ENCODE measurements around the gene RPS6KC1. TPM values are rescaled to one million over a fixed set of nuclear protein-coding genes. Genes with fewer than 3 reads are reported as not detected.

RPS6KC1 gene
- polyA plus RNA-seq, 3 donors: 8.9 to 16.0 (median 11.4) TPM

- intact Hi-C loops (cut with micrococcal nuclease): loop anchor here in 1 of 2 donors (5.0 kb wide), 1 partner anchor 35 kb away; the partner anchor contains the start of gene ANGEL2
- peaks cover 48% of the 10 kb centered on the region for H3K79me2 ChIP-seq (ENCODE audit: insufficient read depth, low read length)
- H3K27ac ChIP-seq (ENCODE audit: low read depth in 1 of 2, low read length in 2 of 2): peak overlapping the region in 1 of 2 donors; percentile 82
- peak overlapping the region; percentile 71 to 99 (median 84) for H3K4me3 ChIP-seq (replicated peaks in 1 of 3; ENCODE audit: low read depth in 2 of 3, low read length in 3 of 3)
- Mint-ChIP-seq H3K9me3 (peaks cover 0 to 6% (median 0%) of the 10 kb centered on the region in 7 donors), H3K4me3 (peak overlapping the region; percentile 99 to 100), H3K36me3 (peaks cover 3 to 7% of the 10 kb centered on the region in 2 donors), H3K27me3 (ENCODE audit: low read depth in 3 of 3) (peaks cover 0 to 2% (median 0%) of the 10 kb centered on the region in 3 donors), H3K27ac (peak overlapping the region; percentile 93 to 99 (median 98)), H3K4me1 (peaks cover 50% of the 10 kb centered on the region)
- WGBS (ENCODE audit: insufficient coverage): no CpG with 5 or more reads among the region's 2 CpGs
- peaks cover 31 to 44% of the 10 kb centered on the region in 2 donors for H3K4me1 ChIP-seq (ENCODE audit: control insufficient read depth in 1 of 2, insufficient read depth in 2 of 2, low read length in 2 of 2)
- DNase-seq: no peak
- TF ChIP-seq, protein P1, sequence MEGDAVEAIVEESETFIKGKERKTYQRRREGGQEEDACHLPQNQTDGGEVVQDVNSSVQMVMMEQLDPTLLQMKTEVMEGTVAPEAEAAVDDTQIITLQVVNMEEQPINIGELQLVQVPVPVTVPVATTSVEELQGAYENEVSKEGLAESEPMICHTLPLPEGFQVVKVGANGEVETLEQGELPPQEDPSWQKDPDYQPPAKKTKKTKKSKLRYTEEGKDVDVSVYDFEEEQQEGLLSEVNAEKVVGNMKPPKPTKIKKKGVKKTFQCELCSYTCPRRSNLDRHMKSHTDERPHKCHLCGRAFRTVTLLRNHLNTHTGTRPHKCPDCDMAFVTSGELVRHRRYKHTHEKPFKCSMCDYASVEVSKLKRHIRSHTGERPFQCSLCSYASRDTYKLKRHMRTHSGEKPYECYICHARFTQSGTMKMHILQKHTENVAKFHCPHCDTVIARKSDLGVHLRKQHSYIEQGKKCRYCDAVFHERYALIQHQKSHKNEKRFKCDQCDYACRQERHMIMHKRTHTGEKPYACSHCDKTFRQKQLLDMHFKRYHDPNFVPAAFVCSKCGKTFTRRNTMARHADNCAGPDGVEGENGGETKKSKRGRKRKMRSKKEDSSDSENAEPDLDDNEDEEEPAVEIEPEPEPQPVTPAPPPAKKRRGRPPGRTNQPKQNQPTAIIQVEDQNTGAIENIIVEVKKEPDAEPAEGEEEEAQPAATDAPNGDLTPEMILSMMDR (IDR thresholded peaks at IDR 0.05): no peak
- peak overlapping the region; percentile 94 for H2AFZ ChIP-seq (ENCODE audit: insufficient read depth, low read depth, low read length, poor library complexity, severe bottlenecking)
- H3K9ac ChIP-seq (ENCODE audit: insufficient read depth, low read length, poor library complexity, severe bottlenecking): peak overlapping the region; percentile 78
- peaks cover 43% of the 10 kb centered on the region for H4K20me1 ChIP-seq (ENCODE audit: insufficient read depth, low read length)
- H3K9me3 ChIP-seq (replicated peaks in 1 of 2; ENCODE audit: control insufficient read depth in 1 of 2, insufficient read depth in 1 of 2, low read length in 2 of 2): no peaks in the 10 kb centered on the region
- H3K27me3 ChIP-seq (ENCODE audit: control insufficient read depth in 2 of 2, insufficient read depth in 2 of 2, low read length in 2 of 2): no peaks in the 10 kb centered on the region
- H3K4me2 ChIP-seq (replicated peaks; ENCODE audit: extremely low read depth, low read length, poor library complexity, severe bottlenecking): peak overlapping the region; percentile 80
- no peaks in the 10 kb centered on the region for H3K36me3 ChIP-seq (replicated peaks in 1 of 2; ENCODE audit: control insufficient read depth in 1 of 2, insufficient read depth in 2 of 2, low read length in 2 of 2)
These were observed 801 bp downstream of the RPS6KC1 start for GRCh38 chr1:213051881-213052202.

GRCh38 chr1:213053455-213053854 is 2.4 kb downstream of the RPS6KC1 start:
- H3K27ac ChIP-seq (ENCODE audit: low read depth in 1 of 2, low read length in 2 of 2): no peak overlapping the region
- Mint-ChIP-seq H3K36me3 (peaks cover 5 to 11% of the 10 kb centered on the region in 2 donors), H3K4me1 (peaks cover 55% of the 10 kb centered on the region), H3K27me3 (ENCODE audit: low read depth in 3 of 3) (no peaks in the 10 kb centered on the region), H3K27ac (no peak overlapping the region), H3K9me3 (peaks cover 0 to 6% (median 0%) of the 10 kb centered on the region in 7 donors), H3K4me3 (no peak overlapping the region)
- no peak overlapping the region for H3K9ac ChIP-seq (ENCODE audit: insufficient read depth, low read length, poor library complexity, severe bottlenecking)
- TF ChIP-seq, protein P1 (IDR thresholded peaks at IDR 0.05): no peak
- H4K20me1 ChIP-seq (ENCODE audit: insufficient read depth, low read length): peaks cover 58% of the 10 kb centered on the region
- no peaks in the 10 kb centered on the region for H3K9me3 ChIP-seq (replicated peaks in 1 of 2; ENCODE audit: control insufficient read depth in 1 of 2, insufficient read depth in 1 of 2, low read length in 2 of 2)
- intact Hi-C loops (cut with micrococcal nuclease): loop anchor here in 1 of 2 donors (5.0 kb wide), 1 partner anchor 36 kb away; the partner anchor contains the start of gene ANGEL2
- H3K4me2 ChIP-seq (replicated peaks; ENCODE audit: extremely low read depth, low read length, poor library complexity, severe bottlenecking): no peak overlapping the region
- no peak overlapping the region for H3K4me3 ChIP-seq (replicated peaks in 1 of 3; ENCODE audit: low read depth in 2 of 3, low read length in 3 of 3)
- H3K27me3 ChIP-seq (ENCODE audit: control insufficient read depth in 2 of 2, insufficient read depth in 2 of 2, low read length in 2 of 2): no peaks in the 10 kb centered on the region
- H3K4me1 ChIP-seq (ENCODE audit: control insufficient read depth in 1 of 2, insufficient read depth in 2 of 2, low read length in 2 of 2): peaks cover 31 to 44% of the 10 kb centered on the region in 2 donors
- no peak overlapping the region for H2AFZ ChIP-seq (ENCODE audit: insufficient read depth, low read depth, low read length, poor library complexity, severe bottlenecking)
- DNase-seq: no peak
- H3K79me2 ChIP-seq (ENCODE audit: insufficient read depth, low read length): peaks cover 65% of the 10 kb centered on the region
- no peaks in the 10 kb centered on the region for H3K36me3 ChIP-seq (replicated peaks in 1 of 2; ENCODE audit: control insufficient read depth in 1 of 2, insufficient read depth in 2 of 2, low read length in 2 of 2)
